Measurements from ENCODE around the gene CCNA1.

Gene CCNA1

GRCh38 chr13:36436811-36437210 lies 4.5 kb downstream of the CCNA1 start:
- no peak overlapping the region for H3K4me3 Mint-ChIP-seq
- no peaks in the 10 kb centered on the region for H3K36me3 Mint-ChIP-seq
- no peaks in the 10 kb centered on the region for H3K9me3 Mint-ChIP-seq (ENCODE audit: low read depth)
- H3K27ac Mint-ChIP-seq: no peak overlapping the region
- peaks cover 23% of the 10 kb centered on the region for H3K27me3 Mint-ChIP-seq
- H3K4me1 Mint-ChIP-seq (ENCODE audit: low read depth): peaks cover 16% of the 10 kb centered on the region

GRCh38 chr13:36438594-36439483 lies 6.5 kb downstream of the CCNA1 start:
- H3K4me1 Mint-ChIP-seq (ENCODE audit: low read depth): peaks cover 11% of the 10 kb centered on the region
- H3K4me3 Mint-ChIP-seq: peak overlapping the region; percentile 21
- no peaks in the 10 kb centered on the region for H3K9me3 Mint-ChIP-seq (ENCODE audit: low read depth)
- H3K36me3 Mint-ChIP-seq: no peaks in the 10 kb centered on the region
- H3K27me3 Mint-ChIP-seq: peaks cover 15% of the 10 kb centered on the region
- no peak overlapping the region for H3K27ac Mint-ChIP-seq

GRCh38 chr13:36445278-36445677 lies 13.0 kb downstream of the CCNA1 start:
- Mint-ChIP-seq H3K36me3 (no peaks in the 10 kb centered on the region), H3K27me3 (peaks cover 9% of the 10 kb centered on the region), H3K27ac (no peak overlapping the region), H3K9me3 (ENCODE audit: low read depth) (no peaks in the 10 kb centered on the region), H3K4me1 (ENCODE audit: low read depth) (no peaks in the 10 kb centered on the region), H3K4me3 (no peak overlapping the region)

GRCh38 chr13:36445891-36446351 lies 13.6 kb downstream of the CCNA1 start:
- no peaks in the 10 kb centered on the region for H3K4me1 Mint-ChIP-seq (ENCODE audit: low read depth)
- no peaks in the 10 kb centered on the region for H3K36me3 Mint-ChIP-seq
- no peak overlapping the region for H3K27ac Mint-ChIP-seq
- H3K27me3 Mint-ChIP-seq: peaks cover 9% of the 10 kb centered on the region
- no peaks in the 10 kb centered on the region for H3K9me3 Mint-ChIP-seq (ENCODE audit: low read depth)
- no peak overlapping the region for H3K4me3 Mint-ChIP-seq

GRCh38 chr13:36447501-36447900 lies 15.2 kb downstream of the CCNA1 start:
- no peaks in the 10 kb centered on the region for H3K36me3 Mint-ChIP-seq
- H3K27me3 Mint-ChIP-seq: peaks cover 9% of the 10 kb centered on the region
- no peaks in the 10 kb centered on the region for H3K9me3 Mint-ChIP-seq (ENCODE audit: low read depth)
- H3K4me1 Mint-ChIP-seq (ENCODE audit: low read depth): no peaks in the 10 kb centered on the region
- no peak overlapping the region for H3K4me3 Mint-ChIP-seq
- H3K27ac Mint-ChIP-seq: no peak overlapping the region

GRCh38 chr13:36450534-36450933 lies 18.2 kb downstream of the CCNA1 start:
- Mint-ChIP-seq H3K27ac (no peak overlapping the region), H3K4me1 (ENCODE audit: low read depth) (no peaks in the 10 kb centered on the region), H3K27me3 (peaks cover 7% of the 10 kb centered on the region)

GRCh38 chr13:36453516-36453915 lies 21.2 kb downstream of the CCNA1 start:
- Mint-ChIP-seq H3K4me3 (no peak overlapping the region), H3K27ac (no peak overlapping the region), H3K4me1 (ENCODE audit: low read depth) (no peaks in the 10 kb centered on the region), H3K27me3 (peaks cover 2% of the 10 kb centered on the region), H3K36me3 (no peaks in the 10 kb centered on the region), H3K9me3 (ENCODE audit: low read depth) (no peaks in the 10 kb centered on the region)

More at GRCh38 chr13:36450534-36450933, 18.2 kb downstream of the CCNA1 start:
- Mint-ChIP-seq H3K9me3 (ENCODE audit: low read depth) (no peaks in the 10 kb centered on the region), H3K4me3 (no peak overlapping the region), H3K36me3 (no peaks in the 10 kb centered on the region)

- Mint-ChIP-seq H3K36me3 (no peaks in the 10 kb centered on the region), H3K27me3 (no peaks in the 10 kb centered on the region), H3K27ac (no peak overlapping the region), H3K9me3 (ENCODE audit: low read depth) (no peaks in the 10 kb centered on the region), H3K4me3 (no peak overlapping the region), H3K4me1 (ENCODE audit: low read depth) (no peaks in the 10 kb centered on the region)
Observed at GRCh38 chr13:36454121-36454520, 21.8 kb downstream of the CCNA1 start.

- peaks cover 1% of the 10 kb centered on the region for H3K27me3 Mint-ChIP-seq
- no peak overlapping the region for H3K4me3 Mint-ChIP-seq
- no peaks in the 10 kb centered on the region for H3K9me3 Mint-ChIP-seq (ENCODE audit: low read depth)
- no peaks in the 10 kb centered on the region for H3K36me3 Mint-ChIP-seq
- no peaks in the 10 kb centered on the region for H3K4me1 Mint-ChIP-seq (ENCODE audit: low read depth)
- H3K27ac Mint-ChIP-seq: no peak overlapping the region
Observed at GRCh38 chr13:36454987-36455386, 22.7 kb downstream of the CCNA1 start.

- no peaks in the 10 kb centered on the region for H3K4me1 Mint-ChIP-seq (ENCODE audit: low read depth)
- no peaks in the 10 kb centered on the region for H3K9me3 Mint-ChIP-seq (ENCODE audit: low read depth)
- H3K27me3 Mint-ChIP-seq: peaks cover 1% of the 10 kb centered on the region
- no peaks in the 10 kb centered on the region for H3K36me3 Mint-ChIP-seq
- H3K27ac Mint-ChIP-seq: no peak overlapping the region
- no peak overlapping the region for H3K4me3 Mint-ChIP-seq
Observed at GRCh38 chr13:36456577-36456976, 24.3 kb downstream of the CCNA1 start.

GRCh38 chr13:36461506-36461905 lies 29.2 kb downstream of the CCNA1 start:
- H3K4me3 Mint-ChIP-seq: no peak overlapping the region
- H3K27me3 Mint-ChIP-seq: peaks cover 1% of the 10 kb centered on the region
- H3K27ac Mint-ChIP-seq: no peak overlapping the region
- H3K9me3 Mint-ChIP-seq (ENCODE audit: low read depth): no peaks in the 10 kb centered on the region
- H3K4me1 Mint-ChIP-seq (ENCODE audit: low read depth): no peaks in the 10 kb centered on the region
- H3K36me3 Mint-ChIP-seq: no peaks in the 10 kb centered on the region

- H3K36me3 Mint-ChIP-seq: no peaks in the 10 kb centered on the region
- H3K4me3 Mint-ChIP-seq: no peak overlapping the region
- H3K9me3 Mint-ChIP-seq (ENCODE audit: low read depth): peaks cover 15% of the 10 kb centered on the region
- H3K27ac Mint-ChIP-seq: no peak overlapping the region
- no peaks in the 10 kb centered on the region for H3K4me1 Mint-ChIP-seq (ENCODE audit: low read depth)
- peaks cover 7% of the 10 kb centered on the region for H3K27me3 Mint-ChIP-seq
Observed at GRCh38 chr13:36475468-36475867, 43.2 kb downstream of the CCNA1 start.

GRCh38 chr13:36476661-36477060 lies 44.4 kb downstream of the CCNA1 start:
- Mint-ChIP-seq H3K9me3 (ENCODE audit: low read depth) (peaks cover 15% of the 10 kb centered on the region), H3K4me3 (no peak overlapping the region), H3K36me3 (no peaks in the 10 kb centered on the region), H3K27me3 (peaks cover 3% of the 10 kb centered on the region), H3K4me1 (ENCODE audit: low read depth) (no peaks in the 10 kb centered on the region), H3K27ac (no peak overlapping the region)

- Mint-ChIP-seq H3K4me3 (no peak overlapping the region), H3K9me3 (ENCODE audit: low read depth) (peaks cover 4% of the 10 kb centered on the region), H3K27me3 (peaks cover 2% of the 10 kb centered on the region), H3K4me1 (ENCODE audit: low read depth) (no peaks in the 10 kb centered on the region), H3K27ac (no peak overlapping the region), H3K36me3 (no peaks in the 10 kb centered on the region)
Observed at GRCh38 chr13:36480726-36481427, 48.6 kb downstream of the CCNA1 start.

- no peaks in the 10 kb centered on the region for H3K9me3 Mint-ChIP-seq (ENCODE audit: low read depth)
- no peaks in the 10 kb centered on the region for H3K4me1 Mint-ChIP-seq (ENCODE audit: low read depth)
- no peaks in the 10 kb centered on the region for H3K36me3 Mint-ChIP-seq
- no peak overlapping the region for H3K4me3 Mint-ChIP-seq
- H3K27ac Mint-ChIP-seq: no peak overlapping the region
- H3K27me3 Mint-ChIP-seq: peaks cover 10% of the 10 kb centered on the region
Observed at GRCh38 chr13:36490055-36490454, 57.8 kb downstream of the CCNA1 start.
